ENCODE measurements around the gene PLD3.

The PLD3 gene

GRCh38 chr19:40337107-40337506, 11.4 kb upstream of the PLD3 start:
- no peak for DNase-seq (ENCODE audit: low read depth)
- H3K4me3 ChIP-seq (ENCODE audit: control insufficient read depth, low read depth, low read length), result no peak overlapping the region
- TF ChIP-seq CTCF (conservative IDR thresholded peaks at IDR 0.05; ENCODE audit: control insufficient read depth, insufficient read depth, low read depth, low read length), result no peak

GRCh38 chr19:40337594-40337993, 10.9 kb upstream of the PLD3 start:
- no peak for DNase-seq (ENCODE audit: low read depth)
- no peak for TF ChIP-seq CTCF (conservative IDR thresholded peaks at IDR 0.05; ENCODE audit: control insufficient read depth, insufficient read depth, low read depth, low read length)
- no peak overlapping the region for H3K4me3 ChIP-seq (ENCODE audit: control insufficient read depth, low read depth, low read length)

GRCh38 chr19:40339018-40339728, 9.3 kb upstream of the PLD3 start:
- no peak for TF ChIP-seq CTCF (conservative IDR thresholded peaks at IDR 0.05; ENCODE audit: control insufficient read depth, insufficient read depth, low read depth, low read length)
- H3K4me3 ChIP-seq (ENCODE audit: control insufficient read depth, low read depth, low read length), result no peak overlapping the region
- DNase-seq (ENCODE audit: low read depth), result no peak

GRCh38 chr19:40341601-40342482, 6.7 kb upstream of the PLD3 start:
- H3K4me3 ChIP-seq (ENCODE audit: control insufficient read depth, low read depth, low read length), result no peak overlapping the region
- no peak for DNase-seq (ENCODE audit: low read depth)
- TF ChIP-seq CTCF (conservative IDR thresholded peaks at IDR 0.05; ENCODE audit: control insufficient read depth, insufficient read depth, low read depth, low read length), result no peak

- no peak overlapping the region for H3K4me3 ChIP-seq (ENCODE audit: control insufficient read depth, low read depth, low read length)
- no peak for TF ChIP-seq CTCF (conservative IDR thresholded peaks at IDR 0.05; ENCODE audit: control insufficient read depth, insufficient read depth, low read depth, low read length)
- no peak for DNase-seq (ENCODE audit: low read depth)
Observed at GRCh38 chr19:40342644-40343311, 5.7 kb upstream of the PLD3 start.

GRCh38 chr19:40344422-40344821, 4.1 kb upstream of the PLD3 start:
- no peak for TF ChIP-seq CTCF (conservative IDR thresholded peaks at IDR 0.05; ENCODE audit: control insufficient read depth, insufficient read depth, low read depth, low read length)
- DNase-seq (ENCODE audit: low read depth), result no peak
- no peak overlapping the region for H3K4me3 ChIP-seq (ENCODE audit: control insufficient read depth, low read depth, low read length)
